Neuron (in vitro differentiated cells): ENCODE data around the gene USP17L11.
"Not testable (repeated sequence)": the region's sequence is repeated elsewhere in the genome, so short reads cannot be mapped to it uniquely, and the experiment has no call there.

ENCODE experiments used
- H2AFZ ChIP-seq: one replicate; pipeline ENCODE4 v1.6.1; 2013; ENCODE audit warnings: low read depth, mild to moderate bottlenecking, inconsistent platforms, low read length, moderate library complexity
- H3K27me3 ChIP-seq: one replicate; pipeline ENCODE4 v1.6.1; 2013; ENCODE audit warnings: low read length; ENCODE audit not compliant: insufficient read depth
- H3K36me3 ChIP-seq: one replicate; pipeline ENCODE4 v1.6.1; 2013; ENCODE audit warnings: low read length; ENCODE audit not compliant: insufficient read depth
- H3K4me1 ChIP-seq: one replicate; pipeline ENCODE4 v1.6.1; 2013; ENCODE audit warnings: low read length; ENCODE audit not compliant: insufficient read depth
- H3K4me3 ChIP-seq: 2 replicates; pipeline ENCODE4 v1.5.1; 2013; ENCODE audit warnings: mild to moderate bottlenecking, low read length, moderate library complexity
- H3K9me3 ChIP-seq: one replicate; pipeline ENCODE4 v1.6.1; 2013; ENCODE audit warnings: low read length

Gene USP17L11

GRCh38 chr4:9253078-9253477, 37.9 kb downstream of the USP17L11 start, which contains the start of gene USP17L19:
Gene USP17L19 (plus strand): TSS chr4:9253378. CDS start chr4:9253378, 0 bp downstream.
- H3K4me3 ChIP-seq, H3K27me3 ChIP-seq, H3K9me3 ChIP-seq, H2AFZ ChIP-seq, H3K36me3 ChIP-seq, H3K4me1 ChIP-seq: not testable (repeated sequence)

- H2AFZ ChIP-seq, H3K36me3 ChIP-seq, H3K27me3 ChIP-seq, H3K9me3 ChIP-seq, H3K4me1 ChIP-seq, H3K4me3 ChIP-seq: not testable (repeated sequence)
Measured at GRCh38 chr4:9257824-9258223, 42.6 kb downstream of the USP17L11 start, which contains the start of gene USP17L20. Gene USP17L20 (plus strand): TSS chr4:9258124. CDS start chr4:9258124, 0 bp downstream.

- H3K4me1 ChIP-seq, H2AFZ ChIP-seq, H3K4me3 ChIP-seq, H3K9me3 ChIP-seq, H3K27me3 ChIP-seq, H3K36me3 ChIP-seq: not testable (repeated sequence)
Measured at GRCh38 chr4:9262572-9262971, 47.4 kb downstream of the USP17L11 start, which contains the start of gene USP17L21. Gene USP17L21 (plus strand): TSS chr4:9262872. CDS start chr4:9262872, 0 bp downstream.
